HTR-8/SVneo (cell line): ENCODE measurements around the gene TET3.
"Not testable (repeated sequence)": the region's sequence is repeated elsewhere in the genome, so short reads cannot be mapped to it uniquely, and the experiment has no call there.

ENCODE experiments used
- DNase-seq: peaks from one replicate; pipeline ENCODE4 v3.0.0; 2011; ENCODE audit warnings: low spot score, mixed read lengths; ENCODE audit not compliant: insufficient read length
- FAIRE-seq: peaks from 2 replicates; lab custom pipeline; 2011; peaks lifted over from hg19 to GRCh38; lab: Jason Lieb, UNC

TET3 gene

GRCh38 chr2:73984203-73984921 is at the start of gene TET3:
TSS of gene TET3 (plus strand) at chr2:73984910. CDS start at chr2:73986404, 1,494 bp downstream.
- no peak for FAIRE-seq
- no peak for DNase-seq

GRCh38 chr2:73935641-73936040 is 49.1 kb upstream of the TET3 start:
- DNase-seq (no peak), FAIRE-seq (no peak)

- FAIRE-seq (no peak), DNase-seq (no peak)
These were observed 47.4 kb upstream of the TET3 start for GRCh38 chr2:73937103-73937885.

GRCh38 chr2:73937899-73938298 is 46.8 kb upstream of the TET3 start:
- no peak for DNase-seq
- no peak for FAIRE-seq

- no peak for FAIRE-seq
- no peak for DNase-seq
These were observed 45.9 kb upstream of the TET3 start for GRCh38 chr2:73938718-73939352.

DNA sequence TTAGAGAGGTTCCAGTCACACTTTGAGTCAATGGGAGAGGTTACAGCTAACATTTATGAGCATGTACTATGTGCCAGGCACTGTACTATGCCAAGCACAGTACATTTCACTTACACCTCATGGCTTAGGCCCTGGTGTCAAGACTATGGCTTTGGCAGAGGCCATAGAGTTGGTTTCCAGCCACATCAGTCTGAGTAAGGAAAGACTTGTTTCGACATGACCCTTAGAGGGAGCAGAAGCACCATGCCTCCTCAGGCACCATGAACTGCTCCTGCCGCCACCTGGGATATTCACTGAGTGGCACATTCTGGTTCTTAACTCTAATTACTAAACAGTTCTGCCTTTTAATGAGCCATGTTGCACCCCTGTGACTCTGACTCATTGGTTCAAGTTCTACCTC is 45.3 kb upstream of the TET3 start:
- DNase-seq, result no peak
- no peak for FAIRE-seq

DNA sequence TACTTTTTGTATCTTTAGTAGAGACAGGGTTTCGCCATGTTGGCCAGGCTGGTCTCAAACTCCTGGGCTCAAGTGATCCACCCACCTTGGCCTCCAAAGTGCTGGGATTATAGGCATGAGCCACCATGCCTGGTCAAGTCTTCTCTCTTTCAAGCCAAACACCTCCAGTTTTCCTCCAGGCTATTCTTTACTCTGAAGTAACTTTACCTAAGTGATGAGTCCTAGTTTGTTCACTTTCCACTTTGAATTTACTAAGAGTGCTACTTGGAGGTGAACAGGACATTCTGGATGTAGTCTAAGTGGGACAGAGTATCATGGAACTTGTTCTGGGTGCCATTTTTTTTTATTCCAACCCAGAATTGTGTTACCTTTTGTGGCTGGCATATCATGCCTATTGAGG is 44.6 kb upstream of the TET3 start:
- DNase-seq, FAIRE-seq: not testable (repeated sequence)

- FAIRE-seq (no peak), DNase-seq (no peak)
These were observed 42.0 kb upstream of the TET3 start for GRCh38 chr2:73942664-73943063.

- FAIRE-seq, result no peak
- no peak for DNase-seq
These were observed 40.0 kb upstream of the TET3 start for GRCh38 chr2:73944714-73945113.

DNA sequence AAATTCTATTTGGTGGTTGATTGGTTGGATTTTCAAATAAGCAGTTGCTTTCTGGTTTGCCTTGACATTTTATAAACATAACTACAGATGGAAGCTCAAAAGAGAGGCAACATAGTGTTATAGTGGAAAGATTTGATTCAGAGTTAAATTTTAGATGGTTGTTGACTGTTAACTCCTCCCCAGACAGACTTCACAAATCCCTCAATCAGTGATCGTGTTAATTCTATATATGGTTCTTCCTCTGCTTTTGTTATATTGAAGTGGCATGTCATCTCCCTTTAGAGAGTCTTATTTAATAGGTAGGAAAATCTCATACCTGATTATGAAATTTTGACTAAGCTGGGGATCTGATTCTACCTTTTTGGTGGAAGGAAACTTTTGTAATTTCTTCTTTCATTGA is 38.5 kb upstream of the TET3 start:
- FAIRE-seq, result no peak
- no peak for DNase-seq

GRCh38 chr2:73946666-73947065 is 38.0 kb upstream of the TET3 start:
- FAIRE-seq (no peak), DNase-seq (no peak)

- DNase-seq (no peak), FAIRE-seq (no peak)
These were observed 37.2 kb upstream of the TET3 start for GRCh38 chr2:73947412-73948018.

GRCh38 chr2:73949802-73950201 is 34.9 kb upstream of the TET3 start:
- FAIRE-seq (no peak), DNase-seq (no peak)

DNA sequence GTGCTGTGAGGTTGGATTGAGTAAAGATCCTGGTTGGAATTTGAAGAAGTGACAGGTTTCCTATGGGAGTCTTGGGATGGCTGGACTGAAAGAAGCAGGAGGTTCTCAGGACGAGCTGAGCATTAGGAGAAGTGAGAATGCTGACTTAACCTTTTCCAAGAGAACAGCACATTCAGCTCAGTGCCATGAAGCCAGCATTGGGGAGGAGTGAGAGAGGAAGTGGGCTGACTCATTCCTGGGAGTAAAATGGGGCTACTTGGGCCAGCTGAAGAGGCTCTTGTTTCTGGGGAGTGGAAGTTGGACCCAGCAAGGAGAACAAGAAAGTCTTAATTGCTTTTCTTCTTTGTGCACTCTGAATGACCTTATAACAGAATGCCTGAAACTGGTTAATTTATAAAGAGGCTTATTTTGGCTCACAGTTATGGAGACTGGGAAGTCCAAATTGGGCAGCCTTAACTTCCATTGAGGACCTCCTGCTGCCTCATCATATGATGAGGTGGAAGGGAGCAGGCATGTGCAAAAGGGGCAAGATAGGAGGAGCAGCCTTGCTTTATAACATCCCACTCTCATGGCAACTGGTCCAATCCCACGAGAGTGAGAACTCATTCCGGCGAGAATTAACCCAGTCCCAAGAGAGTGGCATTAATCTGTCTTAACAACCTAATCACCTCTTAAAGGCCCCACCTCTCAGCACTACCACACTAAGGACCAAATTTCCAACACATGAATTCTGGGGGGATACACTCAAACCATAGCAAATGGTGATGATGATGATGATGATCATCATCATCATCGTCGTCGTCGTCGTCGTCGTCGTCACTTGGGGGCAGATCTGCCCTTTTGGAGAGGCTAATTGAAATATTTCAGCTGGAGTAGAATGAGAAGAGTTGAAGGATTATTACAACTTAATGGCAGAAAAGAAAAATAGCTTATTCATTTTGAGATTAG is 31.9 kb upstream of the TET3 start:
- DNase-seq (no peak), FAIRE-seq (no peak)

GRCh38 chr2:73956218-73956865 is 28.4 kb upstream of the TET3 start:
- DNase-seq, result no peak
- FAIRE-seq, result no peak

DNA sequence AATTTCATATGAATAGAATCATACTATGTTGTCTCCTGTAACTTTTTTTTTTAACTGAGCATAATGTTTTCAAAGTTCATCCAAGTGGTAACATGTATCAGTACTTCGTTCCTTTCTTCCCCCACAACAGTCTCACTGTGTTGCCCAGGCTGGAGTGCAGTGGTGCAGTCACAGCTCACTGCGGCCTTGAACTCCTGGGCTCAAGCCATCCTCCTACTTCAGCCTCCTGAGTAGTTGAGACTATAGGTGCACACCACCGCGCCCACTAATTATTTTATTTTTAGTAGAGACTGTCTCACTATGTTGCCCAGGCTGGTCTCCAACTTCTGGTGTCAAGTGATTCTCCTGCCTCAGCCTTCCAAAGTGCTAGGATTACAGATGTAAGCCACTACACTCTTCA is 23.4 kb upstream of the TET3 start:
- DNase-seq (no peak), FAIRE-seq (no peak)

DNA sequence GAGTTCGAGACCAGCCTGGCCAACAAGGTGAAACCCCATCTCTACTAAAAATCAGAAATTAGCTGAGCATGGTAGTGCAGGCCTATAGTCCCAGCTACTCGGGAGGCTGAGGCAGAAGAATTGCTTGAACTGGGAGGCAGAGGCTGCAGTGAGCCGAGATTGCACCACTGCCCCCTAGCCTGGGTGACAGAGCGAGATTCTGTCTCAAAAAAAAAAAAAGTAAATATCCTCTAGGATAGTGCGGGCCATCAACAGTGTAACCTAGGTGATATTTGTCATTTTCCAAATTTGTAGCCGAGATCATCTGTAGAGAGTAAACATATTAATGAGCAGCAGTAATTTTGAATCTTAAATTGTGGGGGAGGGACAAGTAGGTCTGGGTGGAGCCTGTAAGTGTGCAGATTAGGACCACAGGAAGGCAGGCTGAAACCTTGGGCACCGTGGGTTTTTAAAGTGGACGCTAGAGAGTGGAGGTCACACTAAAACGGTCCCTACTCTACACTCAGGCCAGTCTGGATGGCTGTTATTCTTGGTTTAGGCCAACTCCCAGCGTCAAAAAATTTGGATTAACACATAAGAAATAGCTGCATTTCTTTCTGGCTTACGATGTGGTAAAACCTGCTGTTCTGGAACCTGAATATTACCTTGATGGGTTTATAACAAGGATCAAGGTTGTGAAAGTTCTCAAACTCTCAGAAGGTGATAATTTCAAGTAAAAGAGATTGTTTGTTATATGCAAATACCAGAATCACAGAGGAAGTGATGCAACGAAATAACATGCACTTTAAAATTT is 22.7 kb upstream of the TET3 start:
- DNase-seq (no peak), FAIRE-seq (no peak)

DNA sequence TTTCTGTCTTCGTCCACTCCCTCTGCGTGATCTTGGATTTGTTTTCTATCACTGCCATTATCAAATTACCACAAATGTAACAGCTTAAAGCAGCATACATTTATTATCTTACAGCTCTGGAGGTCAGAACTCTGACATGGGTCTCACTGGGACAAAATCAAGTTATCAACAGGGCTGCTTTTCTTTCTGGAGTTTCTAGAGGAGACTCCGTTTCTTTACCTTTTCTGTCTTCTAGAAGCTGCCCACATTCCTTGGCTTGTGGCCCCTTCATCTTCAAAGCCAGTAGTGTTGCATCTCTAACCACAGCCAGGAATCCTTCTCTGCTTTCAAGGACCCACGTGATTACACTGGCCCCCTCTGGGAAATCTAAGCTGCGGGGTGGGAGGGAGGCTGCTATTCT is 21.9 kb upstream of the TET3 start:
- FAIRE-seq (no peak), DNase-seq (no peak)
